Endodermal cell (in vitro differentiated cells): ENCODE results near the gene SEC24A. TPM values are rescaled to one million over a fixed set of nuclear protein-coding genes. Genes with fewer than 3 reads are reported as not detected.

Experiments used
- DNase-seq: peaks from one replicate; pipeline ENCODE4 v3.0.0-alpha.2; 2017
- H3K27ac ChIP-seq: 2 replicates; pipeline ENCODE4 v1.5.1; 2013; ENCODE audit warnings: mild to moderate bottlenecking, low read depth, low read length, moderate library complexity
- H3K27me3 ChIP-seq: 2 replicates; pipeline ENCODE4 v1.6.1; 2013; ENCODE audit warnings: mild to moderate bottlenecking, low read length, moderate library complexity; ENCODE audit not compliant: insufficient read depth, control insufficient read depth, poor library complexity, severe bottlenecking
- H3K36me3 ChIP-seq: 2 replicates; pipeline ENCODE4 v1.7.0; 2013; ENCODE audit warnings: mild to moderate bottlenecking, low read length, moderate library complexity; ENCODE audit not compliant: control insufficient read depth, insufficient read depth
- H3K4me1 ChIP-seq: one replicate; pipeline ENCODE4 v1.7.0; 2013; ENCODE audit warnings: low read length; ENCODE audit not compliant: control insufficient read depth, insufficient read depth
- H3K4me3 ChIP-seq: 2 replicates; pipeline ENCODE4 v1.5.1; 2013; ENCODE audit warnings: mild to moderate bottlenecking, low read length, moderate library complexity
- H3K9ac ChIP-seq: 2 replicates; pipeline ENCODE4 v1.6.1; 2013; ENCODE audit warnings: mild to moderate bottlenecking, low read length, moderate library complexity; ENCODE audit not compliant: poor library complexity, severe bottlenecking; ENCODE audit errors: extremely low read depth
- H3K9me3 ChIP-seq: 2 replicates; pipeline ENCODE4 v1.6.1; 2013; ENCODE audit warnings: mild to moderate bottlenecking, low read length, moderate library complexity; ENCODE audit not compliant: control insufficient read depth
- H3K27ac Mint-ChIP-seq: 2 replicates; pipeline ENCODE4 v1.8.0; 2020; ENCODE audit warnings: mixed read lengths
- H3K27me3 Mint-ChIP-seq: 2 replicates; pipeline ENCODE4 v1.8.0; 2021; ENCODE audit warnings: mild to moderate bottlenecking, mixed read lengths; ENCODE audit not compliant: insufficient read depth
- H3K36me3 Mint-ChIP-seq: 2 replicates; pipeline ENCODE4 v1.8.0; 2020; ENCODE audit warnings: low read depth, mixed read lengths
- H3K4me1 Mint-ChIP-seq: 2 replicates; pipeline ENCODE4 v1.8.0; 2020; ENCODE audit warnings: mixed read lengths
- H3K4me3 Mint-ChIP-seq: 2 replicates; pipeline ENCODE4 v1.8.0; 2020; ENCODE audit warnings: mild to moderate bottlenecking, moderate library complexity, mixed read lengths
- H3K9me3 Mint-ChIP-seq: 2 replicates; pipeline ENCODE4 v1.8.0; 2020; ENCODE audit warnings: mild to moderate bottlenecking, mixed read lengths
- WGBS, 2 experiments: methylation state at CpG; one replicate each; pipeline versions ENCODE4 v1.1.5 to v1.1.7; 2013; ENCODE audit warnings: missing lambda C conversion rate in 2 of 2, mixed read lengths in 1 of 2; ENCODE audit not compliant: insufficient coverage in 1 of 2, insufficient read length in 1 of 2; 5-methylcytosine and 5-hydroxymethylcytosine counted together
- total RNA-seq, 2 donors: library from RNA; stranded (reverse); fragmentation: NEBNext Ultra II Directional in 1 of 2; extraction: Animal tissue kit (Norgen Biotek cat#: 25700) in 1 of 2; gene quantifications; 2 replicates in 1 of 2; 3 replicates in 1 of 2; pipeline ENCODE4 v1.2.1, GENCODE V29; 2021
- TF ChIP-seq, protein P1 (sequence below): fragments of 200-600 bp; sonication (generic); conservative IDR thresholded peaks from 2 replicates; pipeline ENCODE4 v1.5.0; 2021; ENCODE audit warnings: antibody characterized with exemption, mild to moderate bottlenecking

Gene SEC24A
- total RNA-seq, 2 donors from 2014 or later: 26.5 to 32.1 TPM

- H3K4me1 Mint-ChIP-seq: no peaks in the 10 kb centered on the region
- Histone ChIP-seq H3K36me3 (no peaks in the 10 kb centered on the region), H3K9ac (no peak overlapping the region), H3K9me3 (no peaks in the 10 kb centered on the region), H3K4me1 (no peaks in the 10 kb centered on the region), H3K4me3 (no peak overlapping the region), H3K27me3 (no peaks in the 10 kb centered on the region), H3K27ac (no peak overlapping the region)
- 96 to 98% methylated on average over 7 to 9 of the region's 9 CpGs for WGBS, 2 experiments
- H3K27me3 Mint-ChIP-seq: no peaks in the 10 kb centered on the region
- TF ChIP-seq, protein P1, sequence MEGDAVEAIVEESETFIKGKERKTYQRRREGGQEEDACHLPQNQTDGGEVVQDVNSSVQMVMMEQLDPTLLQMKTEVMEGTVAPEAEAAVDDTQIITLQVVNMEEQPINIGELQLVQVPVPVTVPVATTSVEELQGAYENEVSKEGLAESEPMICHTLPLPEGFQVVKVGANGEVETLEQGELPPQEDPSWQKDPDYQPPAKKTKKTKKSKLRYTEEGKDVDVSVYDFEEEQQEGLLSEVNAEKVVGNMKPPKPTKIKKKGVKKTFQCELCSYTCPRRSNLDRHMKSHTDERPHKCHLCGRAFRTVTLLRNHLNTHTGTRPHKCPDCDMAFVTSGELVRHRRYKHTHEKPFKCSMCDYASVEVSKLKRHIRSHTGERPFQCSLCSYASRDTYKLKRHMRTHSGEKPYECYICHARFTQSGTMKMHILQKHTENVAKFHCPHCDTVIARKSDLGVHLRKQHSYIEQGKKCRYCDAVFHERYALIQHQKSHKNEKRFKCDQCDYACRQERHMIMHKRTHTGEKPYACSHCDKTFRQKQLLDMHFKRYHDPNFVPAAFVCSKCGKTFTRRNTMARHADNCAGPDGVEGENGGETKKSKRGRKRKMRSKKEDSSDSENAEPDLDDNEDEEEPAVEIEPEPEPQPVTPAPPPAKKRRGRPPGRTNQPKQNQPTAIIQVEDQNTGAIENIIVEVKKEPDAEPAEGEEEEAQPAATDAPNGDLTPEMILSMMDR: no peak
- H3K27ac Mint-ChIP-seq: no peak overlapping the region
- no peak for DNase-seq
- no peak overlapping the region for H3K4me3 Mint-ChIP-seq
- H3K9me3 Mint-ChIP-seq: no peaks in the 10 kb centered on the region
- H3K36me3 Mint-ChIP-seq: no peaks in the 10 kb centered on the region
Measured at GRCh38 chr5:134637116-134637721, 11.4 kb upstream of the SEC24A start.

- H3K27me3 Mint-ChIP-seq: no peaks in the 10 kb centered on the region
- H3K4me1 Mint-ChIP-seq: no peaks in the 10 kb centered on the region
- H3K36me3 ChIP-seq: no peaks in the 10 kb centered on the region
- H3K9ac ChIP-seq: no peak overlapping the region
- H3K27me3 ChIP-seq: no peaks in the 10 kb centered on the region
- no peaks in the 10 kb centered on the region for H3K9me3 Mint-ChIP-seq
- H3K36me3 Mint-ChIP-seq: no peaks in the 10 kb centered on the region
- H3K27ac ChIP-seq: no peak overlapping the region
- no peaks in the 10 kb centered on the region for H3K4me1 ChIP-seq
- H3K4me3 ChIP-seq: no peak overlapping the region
- WGBS, 2 experiments: 92 to 100% methylated on average over 3 to 4 of the region's 4 CpGs
- no peaks in the 10 kb centered on the region for H3K9me3 ChIP-seq
- no peak for DNase-seq
- TF ChIP-seq, protein P1: no peak
- H3K4me3 Mint-ChIP-seq: no peak overlapping the region
- H3K27ac Mint-ChIP-seq: no peak overlapping the region
Measured at GRCh38 chr5:134638760-134639201, 9.8 kb upstream of the SEC24A start.

DNA sequence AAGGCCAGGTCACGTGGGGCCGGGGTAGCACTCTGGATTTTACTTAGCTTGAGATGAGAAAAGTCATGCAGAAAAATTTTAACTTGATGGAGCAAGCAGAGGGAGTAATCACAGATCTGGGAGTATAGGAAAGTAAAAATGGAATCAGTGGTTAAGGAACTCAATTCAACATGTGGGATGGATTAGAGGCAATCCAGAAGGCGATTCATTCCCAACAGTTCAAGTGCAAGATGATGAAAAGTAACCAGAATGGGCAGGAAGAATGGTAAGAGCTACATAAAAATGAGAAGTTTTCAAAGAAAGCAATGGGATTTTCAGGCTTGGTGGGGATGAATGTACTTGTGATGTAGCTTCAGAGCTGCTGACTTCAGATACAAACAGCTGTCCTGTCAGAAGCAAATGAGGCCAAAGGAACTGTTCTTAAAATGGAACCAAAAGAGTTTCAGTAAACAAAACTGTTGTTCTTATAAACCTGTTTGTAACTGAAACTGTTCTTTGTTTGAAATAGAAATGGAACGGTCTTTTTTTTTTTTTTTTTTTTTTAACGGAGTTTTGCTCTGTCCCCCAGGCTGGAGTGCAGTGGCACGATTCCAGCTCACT is 5.6 kb upstream of the SEC24A start:
- Histone ChIP-seq H3K4me3 (no peak overlapping the region), H3K36me3 (no peaks in the 10 kb centered on the region), H3K9me3 (no peaks in the 10 kb centered on the region), H3K27ac (no peak overlapping the region), H3K27me3 (no peaks in the 10 kb centered on the region), H3K4me1 (no peaks in the 10 kb centered on the region), H3K9ac (no peak overlapping the region)
- Mint-ChIP-seq H3K4me3 (no peak overlapping the region), H3K27ac (no peak overlapping the region), H3K27me3 (no peaks in the 10 kb centered on the region), H3K9me3 (no peaks in the 10 kb centered on the region), H3K36me3 (no peaks in the 10 kb centered on the region), H3K4me1 (peaks cover 5% of the 10 kb centered on the region)
- DNase-seq: no peak
- 87 to 96% methylated on average over 3 to 6 of the region's 6 CpGs for WGBS, 2 experiments
- TF ChIP-seq, protein P1: no peak
